Measurements from ENCODE around the gene THAP4.

GRCh38 chr2:241608881-241609280 lies 28.1 kb downstream of the THAP4 start:
- TF ChIP-seq CTCF (IDR thresholded peaks at IDR 0.05), result no peak
- TF ChIP-seq EP300 (IDR thresholded peaks at IDR 0.05), result no peak

Measured in tibial nerve (tissue), 4 donors.